ENCODE results near the gene OR2AT4. TPM values are rescaled to one million over a fixed set of nuclear protein-coding genes. Genes with fewer than 3 reads are reported as not detected.

Gene OR2AT4
- total and polyA plus RNA-seq, 2 of the 8 experiments (the other 6 are each of a cell fraction or from before 2014, with no cell fraction given): not detected

DNA sequence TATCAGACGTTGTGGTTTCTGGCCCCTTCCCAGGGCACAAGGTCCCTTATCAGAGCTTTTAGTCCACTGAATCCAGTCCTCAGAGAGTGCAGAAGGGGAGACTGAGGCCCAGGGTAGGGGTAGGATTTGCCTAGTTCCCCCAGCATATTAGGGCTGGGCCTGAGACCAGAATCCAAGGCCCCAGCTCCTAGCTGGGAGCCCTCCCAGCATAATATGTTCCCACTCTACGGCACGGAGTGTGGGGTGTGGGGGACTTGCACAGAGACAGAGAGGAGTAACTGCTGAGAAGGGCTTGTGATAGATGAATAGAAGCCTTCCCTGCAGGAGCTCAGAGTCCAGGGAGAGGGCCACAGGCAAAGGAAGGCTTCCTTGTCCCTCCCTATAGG lies 64.1 kb downstream of the OR2AT4 start (continued):
- TF ChIP-seq, protein P1, sequence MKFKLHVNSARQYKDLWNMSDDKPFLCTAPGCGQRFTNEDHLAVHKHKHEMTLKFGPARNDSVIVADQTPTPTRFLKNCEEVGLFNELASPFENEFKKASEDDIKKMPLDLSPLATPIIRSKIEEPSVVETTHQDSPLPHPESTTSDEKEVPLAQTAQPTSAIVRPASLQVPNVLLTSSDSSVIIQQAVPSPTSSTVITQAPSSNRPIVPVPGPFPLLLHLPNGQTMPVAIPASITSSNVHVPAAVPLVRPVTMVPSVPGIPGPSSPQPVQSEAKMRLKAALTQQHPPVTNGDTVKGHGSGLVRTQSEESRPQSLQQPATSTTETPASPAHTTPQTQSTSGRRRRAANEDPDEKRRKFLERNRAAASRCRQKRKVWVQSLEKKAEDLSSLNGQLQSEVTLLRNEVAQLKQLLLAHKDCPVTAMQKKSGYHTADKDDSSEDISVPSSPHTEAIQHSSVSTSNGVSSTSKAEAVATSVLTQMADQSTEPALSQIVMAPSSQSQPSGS (IDR thresholded peaks at IDR 0.05; ENCODE audit: low read length): no peak
- TF ChIP-seq FOSL1 (IDR thresholded peaks at IDR 0.05; ENCODE audit: insufficient read depth, low read depth, low read length): no peak
